HEK293 (cell line): ENCODE results near the gene TIAL1.

Experiments used
- CTCF ChIA-PET: fragments of 350-600 bp; formaldehyde crosslinking; extraction: SDS; loops from one replicate; lab custom pipeline; 2021; ENCODE audit warnings: antibody characterized with exemption; lab: Yijun Ruan, JAX
- POLR2A ChIA-PET: fragments of 300-600 bp; formaldehyde crosslinking; extraction: SDS; loops from one replicate; lab custom pipeline; 2020; ENCODE audit warnings: antibody characterized with exemption, inconsistent platforms; lab: Yijun Ruan, JAX
- H3K27ac ChIP-seq: fragments of 200-500 bp; sonication (Bioruptor generic); 2 replicates; pipeline ENCODE4 v1.5.1; 2014; ENCODE audit warnings: low read depth, low read length, control low read depth, inconsistent platforms; ENCODE audit errors: extremely low read depth
- H3K36me3 ChIP-seq, 2 experiments: fragments of 200-500 bp in 1 of 2; sonication (Bioruptor generic) in 1 of 2; 1 replicate in 1 of 2; 2 replicates in 1 of 2; pipeline ENCODE4 v1.5.1; 2014 to 2017; ENCODE audit warnings: inconsistent platforms in 2 of 2, low read length in 2 of 2; ENCODE audit not compliant: control insufficient read depth in 2 of 2, insufficient read depth in 1 of 2
- H3K4me1 ChIP-seq: fragments of 200-500 bp; sonication (Bioruptor generic); 2 replicates; pipeline ENCODE4 v1.5.1; 2014; ENCODE audit warnings: mild to moderate bottlenecking, low read length, inconsistent platforms; ENCODE audit not compliant: control insufficient read depth, insufficient read depth
- H3K4me3 ChIP-seq: 2 replicates; pipeline ENCODE4 v1.5.1; 2011; ENCODE audit warnings: low read depth, mild to moderate bottlenecking, control low read depth, low read length, moderate library complexity
- H3K9me3 ChIP-seq: fragments of 200-500 bp; sonication (Bioruptor generic); 2 replicates; pipeline ENCODE4 v1.5.1; 2014; ENCODE audit warnings: low read depth, low read length, inconsistent platforms; ENCODE audit not compliant: control insufficient read depth, insufficient read depth
- KLF7 ChIP-seq: fragments of 450-650 bp; formaldehyde crosslinking; IDR thresholded peaks from 2 replicates; pipeline ENCODE4 v1.5.1; 2016; ENCODE audit warnings: missing biosample characterization, missing genetic modification characterization, borderline replicate concordance
- TRIM28 ChIP-seq: IDR thresholded peaks from 2 replicates; pipeline ENCODE4 v1.6.1; 2011; ENCODE audit warnings: low read length, control low read depth, borderline replicate concordance
- ZFHX2 ChIP-seq: fragments of 450-650 bp; formaldehyde crosslinking; conservative IDR thresholded peaks from 2 replicates; pipeline ENCODE4 v1.5.1; 2016; ENCODE audit warnings: missing biosample characterization, missing genetic modification characterization
- ZIC2 ChIP-seq: fragments of 450-650 bp; formaldehyde crosslinking; IDR thresholded peaks from 2 replicates; pipeline ENCODE4 v1.5.1; 2016; ENCODE audit warnings: missing biosample characterization, missing genetic modification characterization
- ZNF146 ChIP-seq: fragments of 450-650 bp; formaldehyde crosslinking; IDR thresholded peaks from 2 replicates; pipeline ENCODE4 v1.5.1; 2016; ENCODE audit warnings: missing biosample characterization, missing genetic modification characterization
- ZNF16 ChIP-seq: fragments of 450-650 bp; formaldehyde crosslinking; IDR thresholded peaks from 2 replicates; pipeline ENCODE4 v1.5.1; 2016; ENCODE audit warnings: low read depth, missing biosample characterization, missing genetic modification characterization
- ZNF544 ChIP-seq: fragments of 450-650 bp; formaldehyde crosslinking; IDR thresholded peaks from 2 replicates; pipeline ENCODE4 v1.5.0; 2017; ENCODE audit warnings: missing biosample characterization, missing genetic modification characterization
- ZNF610 ChIP-seq: fragments of 450-650 bp; formaldehyde crosslinking; IDR thresholded peaks from 2 replicates; pipeline ENCODE4 v1.5.1; 2016; ENCODE audit warnings: missing biosample characterization, missing genetic modification characterization, borderline replicate concordance
- ZNF677 ChIP-seq: fragments of 450-650 bp; IDR thresholded peaks from 2 replicates; pipeline ENCODE4 v1.5.0; 2018; ENCODE audit warnings: missing biosample characterization, mild to moderate bottlenecking, missing genetic modification characterization, moderate library complexity
- ZNF776 ChIP-seq: fragments of 450-650 bp; formaldehyde crosslinking; IDR thresholded peaks from 2 replicates; pipeline ENCODE4 v1.5.0; 2017; ENCODE audit warnings: missing biosample characterization, missing genetic modification characterization, borderline replicate concordance
- TF ChIP-seq, protein P1 (sequence below): fragments of 450-650 bp; formaldehyde crosslinking; IDR thresholded peaks from 2 replicates; pipeline ENCODE4 v1.5.1; 2016; ENCODE audit warnings: missing biosample characterization, missing genetic modification characterization
- TF ChIP-seq, protein P2 (sequence below): fragments of 450-650 bp; formaldehyde crosslinking; IDR thresholded peaks from 2 replicates; pipeline ENCODE4 v1.5.1; 2016; ENCODE audit warnings: missing biosample characterization, missing genetic modification characterization
- TF ChIP-seq, protein P3 (sequence below): fragments of 450-650 bp; formaldehyde crosslinking; conservative IDR thresholded peaks from 2 replicates; pipeline ENCODE4 v1.5.1; 2016; ENCODE audit warnings: low read depth, missing biosample characterization, missing genetic modification characterization
- TF ChIP-seq, protein P4 (sequence below): fragments of 450-650 bp; formaldehyde crosslinking; IDR thresholded peaks from 2 replicates; pipeline ENCODE4 v1.5.1; 2017; ENCODE audit warnings: missing biosample characterization, missing genetic modification characterization
- TF ChIP-seq, protein P5 (sequence below): fragments of 450-650 bp; formaldehyde crosslinking; IDR thresholded peaks from 2 replicates; pipeline ENCODE4 v1.5.1; 2016; ENCODE audit warnings: missing biosample characterization, missing genetic modification characterization

The TIAL1 gene

DNA sequence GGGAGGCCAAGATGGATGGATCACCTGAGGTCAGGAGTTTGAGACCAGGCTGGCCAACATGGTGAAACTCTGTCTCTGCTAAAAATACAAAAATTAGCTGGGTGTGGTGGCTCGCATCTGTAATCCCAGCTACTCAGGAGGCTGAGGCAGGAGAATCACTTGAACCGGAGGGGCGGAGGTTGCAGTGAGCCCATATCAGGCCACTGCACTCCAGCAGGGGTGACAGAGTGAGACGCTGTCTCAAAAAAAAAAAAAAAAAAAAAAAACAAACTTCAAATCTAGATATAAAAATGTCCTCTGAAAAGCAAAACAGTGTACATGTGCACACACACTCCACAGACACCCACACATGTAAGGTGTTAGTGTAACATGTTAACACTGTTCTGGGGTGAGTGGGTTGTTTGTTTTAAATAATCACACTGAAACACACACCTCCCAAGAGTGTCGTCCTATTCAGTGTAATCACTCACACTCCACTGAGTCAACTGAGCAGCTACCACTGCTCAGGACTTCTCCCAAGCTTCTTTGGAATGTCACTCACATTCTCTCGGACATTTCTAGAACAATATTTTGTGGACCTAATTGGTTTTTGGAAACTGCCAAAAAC, 41.5 kb downstream of the TIAL1 start:
- H3K4me1 ChIP-seq, result no peaks in the 10 kb centered on the region
- CTCF ChIA-PET, result no interaction called here
- no peaks in the 10 kb centered on the region for H3K9me3 ChIP-seq
- POLR2A ChIA-PET, result interaction anchor here (0.7 kb wide), 1 partner anchor 11 kb away, joined by 3 read pairs; no protein-coding TSS in a partner anchor
- H3K36me3 ChIP-seq, result no peaks in the 10 kb centered on the region
- TF ChIP-seq ZNF544 (tag by site-specific recombination), result no peak
- 0 out of 2 replicates have a peak, but pooled peaks have one; percentile 16 for TF ChIP-seq ZFHX2 (tag by site-specific recombination)
- TF ChIP-seq, protein P1, sequence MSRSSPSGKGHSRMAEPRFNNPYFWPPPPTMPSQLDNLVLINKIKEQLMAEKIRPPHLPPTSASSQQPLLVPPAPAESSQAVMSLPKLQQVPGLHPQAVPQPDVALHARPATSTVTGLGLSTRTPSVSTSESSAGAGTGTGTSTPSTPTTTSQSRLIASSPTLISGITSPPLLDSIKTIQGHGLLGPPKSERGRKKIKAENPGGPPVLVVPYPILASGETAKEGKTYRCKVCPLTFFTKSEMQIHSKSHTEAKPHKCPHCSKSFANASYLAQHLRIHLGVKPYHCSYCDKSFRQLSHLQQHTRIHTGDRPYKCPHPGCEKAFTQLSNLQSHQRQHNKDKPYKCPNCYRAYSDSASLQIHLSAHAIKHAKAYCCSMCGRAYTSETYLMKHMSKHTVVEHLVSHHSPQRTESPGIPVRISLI (tag by site-specific recombination), result no peak
- TF ChIP-seq, protein P2, sequence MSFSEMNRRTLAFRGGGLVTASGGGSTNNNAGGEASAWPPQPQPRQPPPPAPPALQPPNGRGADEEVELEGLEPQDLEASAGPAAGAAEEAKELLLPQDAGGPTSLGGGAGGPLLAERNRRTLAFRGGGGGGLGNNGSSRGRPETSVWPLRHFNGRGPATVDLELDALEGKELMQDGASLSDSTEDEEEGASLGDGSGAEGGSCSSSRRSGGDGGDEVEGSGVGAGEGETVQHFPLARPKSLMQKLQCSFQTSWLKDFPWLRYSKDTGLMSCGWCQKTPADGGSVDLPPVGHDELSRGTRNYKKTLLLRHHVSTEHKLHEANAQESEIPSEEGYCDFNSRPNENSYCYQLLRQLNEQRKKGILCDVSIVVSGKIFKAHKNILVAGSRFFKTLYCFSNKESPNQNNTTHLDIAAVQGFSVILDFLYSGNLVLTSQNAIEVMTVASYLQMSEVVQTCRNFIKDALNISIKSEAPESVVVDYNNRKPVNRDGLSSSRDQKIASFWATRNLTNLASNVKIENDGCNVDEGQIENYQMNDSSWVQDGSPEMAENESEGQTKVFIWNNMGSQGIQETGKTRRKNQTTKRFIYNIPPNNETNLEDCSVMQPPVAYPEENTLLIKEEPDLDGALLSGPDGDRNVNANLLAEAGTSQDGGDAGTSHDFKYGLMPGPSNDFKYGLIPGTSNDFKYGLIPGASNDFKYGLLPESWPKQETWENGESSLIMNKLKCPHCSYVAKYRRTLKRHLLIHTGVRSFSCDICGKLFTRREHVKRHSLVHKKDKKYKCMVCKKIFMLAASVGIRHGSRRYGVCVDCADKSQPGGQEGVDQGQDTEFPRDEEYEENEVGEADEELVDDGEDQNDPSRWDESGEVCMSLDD (tag by site-specific recombination), result no peak
- no peak for TF ChIP-seq KLF7 (tag by site-specific recombination)
- H3K4me3 ChIP-seq, result no peak overlapping the region
- H3K27ac ChIP-seq, result no peak overlapping the region

DNA sequence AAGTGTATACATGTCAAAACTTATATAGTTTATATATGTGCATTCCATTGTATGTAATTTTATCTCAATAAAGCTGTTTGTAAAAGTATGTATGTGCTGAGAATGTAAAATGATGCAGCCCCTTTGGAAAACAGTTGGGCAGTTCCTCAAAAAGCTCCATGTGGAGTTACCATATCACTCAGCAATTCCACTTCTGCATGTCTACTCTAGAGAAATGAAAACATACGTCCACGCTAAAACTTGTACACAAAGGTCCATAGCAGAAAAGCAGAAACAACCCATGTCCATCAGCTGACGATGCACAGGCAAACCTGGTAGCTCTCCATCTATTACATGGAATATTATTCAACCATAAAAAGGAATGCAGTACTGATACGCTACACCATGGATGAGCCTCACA, 45.9 kb downstream of the TIAL1 start:
- TF ChIP-seq ZNF146 (tag by site-specific recombination) (peak; percentile 71), TRIM28 (no peak)
- TF ChIP-seq, all 188 proteins: peak for 1
- Histone ChIP-seq H3K9me3 (no peaks in the 10 kb centered on the region), H3K27ac (no peak overlapping the region), H3K4me1 (peaks cover 2% of the 10 kb centered on the region; the same call in 1 of the 2 replicates), H3K4me3 (no peak overlapping the region), H3K36me3 (no peaks in the 10 kb centered on the region)
- CTCF ChIA-PET, result no interaction called here
- POLR2A ChIA-PET, result interaction anchor here (0.6 kb wide), 1 partner anchor 22 kb away, joined by 3 read pairs; no protein-coding TSS in a partner anchor

DNA sequence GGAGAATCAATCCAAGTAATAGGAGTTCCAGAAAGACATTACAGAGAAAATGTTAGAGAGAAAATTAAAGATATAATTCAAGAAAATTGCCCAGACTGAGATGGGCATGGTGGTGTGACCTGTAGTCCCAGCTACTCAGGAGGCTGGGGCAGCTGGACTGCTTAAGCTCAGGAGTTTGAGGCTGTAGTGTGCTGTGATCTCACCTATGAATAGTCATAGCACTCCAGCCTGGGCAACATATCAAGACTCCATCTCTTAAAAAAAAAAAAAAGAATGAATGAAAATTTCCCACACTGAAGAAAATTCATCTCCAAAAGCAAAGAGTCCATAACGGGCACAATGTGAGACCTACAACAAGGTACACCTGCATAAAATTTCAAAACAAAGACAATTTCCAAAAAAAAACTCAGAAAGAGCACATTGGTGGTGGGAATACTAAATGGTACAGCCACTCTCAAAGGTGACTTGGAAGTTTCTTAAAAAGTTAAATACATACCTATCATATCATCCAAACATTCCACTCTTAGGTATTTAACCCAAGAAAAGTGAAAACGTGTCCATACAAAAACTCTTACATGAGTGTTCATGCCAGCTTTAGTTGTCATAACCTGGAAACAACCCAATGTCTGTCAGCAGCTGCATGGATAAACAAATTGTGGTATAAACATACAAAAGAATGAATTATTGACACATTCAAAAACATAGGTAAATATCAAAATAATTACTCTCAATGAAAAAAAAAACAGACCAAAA, 47.3 kb downstream of the TIAL1 start:
- POLR2A ChIA-PET, result no interaction called here
- Histone ChIP-seq H3K27ac (no peak overlapping the region), H3K36me3 (no peaks in the 10 kb centered on the region), H3K4me1 (peaks cover 3% of the 10 kb centered on the region; the same call in 1 of the 2 replicates), H3K9me3 (no peaks in the 10 kb centered on the region), H3K4me3 (no peak overlapping the region)
- CTCF ChIA-PET, result no interaction called here
- TF ChIP-seq ZNF776 (tag by site-specific recombination) (no peak), ZNF677 (tag by site-specific recombination) (no peak), ZNF16 (tag by site-specific recombination) (no peak), ZIC2 (tag by site-specific recombination) (no peak), ZNF610 (no peak)
- TF ChIP-seq, protein P3, sequence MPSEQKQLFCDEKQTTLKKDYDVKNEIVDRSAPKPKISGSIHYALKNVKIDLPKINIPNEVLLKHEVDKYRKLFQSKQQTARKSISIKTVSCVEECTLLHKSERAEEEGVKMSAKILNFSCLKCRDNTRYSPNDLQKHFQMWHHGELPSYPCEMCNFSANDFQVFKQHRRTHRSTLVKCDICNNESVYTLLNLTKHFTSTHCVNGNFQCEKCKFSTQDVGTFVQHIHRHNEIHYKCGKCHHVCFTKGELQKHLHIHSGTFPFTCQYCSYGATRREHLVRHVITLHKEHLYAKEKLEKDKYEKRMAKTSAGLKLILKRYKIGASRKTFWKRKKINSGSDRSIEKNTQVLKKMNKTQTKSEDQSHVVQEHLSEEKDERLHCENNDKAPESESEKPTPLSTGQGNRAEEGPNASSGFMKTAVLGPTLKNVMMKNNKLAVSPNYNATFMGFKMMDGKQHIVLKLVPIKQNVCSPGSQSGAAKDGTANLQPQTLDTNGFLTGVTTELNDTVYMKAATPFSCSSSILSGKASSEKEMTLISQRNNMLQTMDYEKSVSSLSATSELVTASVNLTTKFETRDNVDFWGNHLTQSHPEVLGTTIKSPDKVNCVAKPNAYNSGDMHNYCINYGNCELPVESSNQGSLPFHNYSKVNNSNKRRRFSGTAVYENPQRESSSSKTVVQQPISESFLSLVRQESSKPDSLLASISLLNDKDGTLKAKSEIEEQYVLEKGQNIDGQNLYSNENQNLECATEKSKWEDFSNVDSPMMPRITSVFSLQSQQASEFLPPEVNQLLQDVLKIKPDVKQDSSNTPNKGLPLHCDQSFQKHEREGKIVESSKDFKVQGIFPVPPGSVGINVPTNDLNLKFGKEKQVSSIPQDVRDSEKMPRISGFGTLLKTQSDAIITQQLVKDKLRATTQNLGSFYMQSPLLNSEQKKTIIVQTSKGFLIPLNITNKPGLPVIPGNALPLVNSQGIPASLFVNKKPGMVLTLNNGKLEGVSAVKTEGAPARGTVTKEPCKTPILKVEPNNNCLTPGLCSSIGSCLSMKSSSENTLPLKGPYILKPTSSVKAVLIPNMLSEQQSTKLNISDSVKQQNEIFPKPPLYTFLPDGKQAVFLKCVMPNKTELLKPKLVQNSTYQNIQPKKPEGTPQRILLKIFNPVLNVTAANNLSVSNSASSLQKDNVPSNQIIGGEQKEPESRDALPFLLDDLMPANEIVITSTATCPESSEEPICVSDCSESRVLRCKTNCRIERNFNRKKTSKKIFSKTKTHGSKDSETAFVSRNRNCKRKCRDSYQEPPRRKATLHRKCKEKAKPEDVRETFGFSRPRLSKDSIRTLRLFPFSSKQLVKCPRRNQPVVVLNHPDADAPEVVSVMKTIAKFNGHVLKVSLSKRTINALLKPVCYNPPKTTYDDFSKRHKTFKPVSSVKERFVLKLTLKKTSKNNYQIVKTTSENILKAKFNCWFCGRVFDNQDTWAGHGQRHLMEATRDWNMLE (tag by site-specific recombination), result no peak
- TF ChIP-seq, protein P4, sequence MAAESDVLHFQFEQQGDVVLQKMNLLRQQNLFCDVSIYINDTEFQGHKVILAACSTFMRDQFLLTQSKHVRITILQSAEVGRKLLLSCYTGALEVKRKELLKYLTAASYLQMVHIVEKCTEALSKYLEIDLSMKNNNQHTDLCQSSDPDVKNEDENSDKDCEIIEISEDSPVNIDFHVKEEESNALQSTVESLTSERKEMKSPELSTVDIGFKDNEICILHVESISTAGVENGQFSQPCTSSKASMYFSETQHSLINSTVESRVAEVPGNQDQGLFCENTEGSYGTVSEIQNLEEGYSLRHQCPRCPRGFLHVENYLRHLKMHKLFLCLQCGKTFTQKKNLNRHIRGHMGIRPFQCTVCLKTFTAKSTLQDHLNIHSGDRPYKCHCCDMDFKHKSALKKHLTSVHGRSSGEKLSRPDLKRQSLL, result no peak
- TF ChIP-seq, protein P5, sequence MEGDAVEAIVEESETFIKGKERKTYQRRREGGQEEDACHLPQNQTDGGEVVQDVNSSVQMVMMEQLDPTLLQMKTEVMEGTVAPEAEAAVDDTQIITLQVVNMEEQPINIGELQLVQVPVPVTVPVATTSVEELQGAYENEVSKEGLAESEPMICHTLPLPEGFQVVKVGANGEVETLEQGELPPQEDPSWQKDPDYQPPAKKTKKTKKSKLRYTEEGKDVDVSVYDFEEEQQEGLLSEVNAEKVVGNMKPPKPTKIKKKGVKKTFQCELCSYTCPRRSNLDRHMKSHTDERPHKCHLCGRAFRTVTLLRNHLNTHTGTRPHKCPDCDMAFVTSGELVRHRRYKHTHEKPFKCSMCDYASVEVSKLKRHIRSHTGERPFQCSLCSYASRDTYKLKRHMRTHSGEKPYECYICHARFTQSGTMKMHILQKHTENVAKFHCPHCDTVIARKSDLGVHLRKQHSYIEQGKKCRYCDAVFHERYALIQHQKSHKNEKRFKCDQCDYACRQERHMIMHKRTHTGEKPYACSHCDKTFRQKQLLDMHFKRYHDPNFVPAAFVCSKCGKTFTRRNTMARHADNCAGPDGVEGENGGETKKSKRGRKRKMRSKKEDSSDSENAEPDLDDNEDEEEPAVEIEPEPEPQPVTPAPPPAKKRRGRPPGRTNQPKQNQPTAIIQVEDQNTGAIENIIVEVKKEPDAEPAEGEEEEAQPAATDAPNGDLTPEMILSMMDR (tag by site-specific recombination), result no peak
